HG03025 (cell line): ENCODE data around the gene THBD.

Experiments
- ATAC-seq: cut with Tn5 transposase; IDR thresholded peaks from one replicate; pipeline ENCODE4 v1.9.1; 2021; ENCODE audit warnings: mild to moderate bottlenecking, moderate library complexity; ENCODE audit not compliant: unreplicated experiment, low FRiP score

The THBD gene

DNA sequence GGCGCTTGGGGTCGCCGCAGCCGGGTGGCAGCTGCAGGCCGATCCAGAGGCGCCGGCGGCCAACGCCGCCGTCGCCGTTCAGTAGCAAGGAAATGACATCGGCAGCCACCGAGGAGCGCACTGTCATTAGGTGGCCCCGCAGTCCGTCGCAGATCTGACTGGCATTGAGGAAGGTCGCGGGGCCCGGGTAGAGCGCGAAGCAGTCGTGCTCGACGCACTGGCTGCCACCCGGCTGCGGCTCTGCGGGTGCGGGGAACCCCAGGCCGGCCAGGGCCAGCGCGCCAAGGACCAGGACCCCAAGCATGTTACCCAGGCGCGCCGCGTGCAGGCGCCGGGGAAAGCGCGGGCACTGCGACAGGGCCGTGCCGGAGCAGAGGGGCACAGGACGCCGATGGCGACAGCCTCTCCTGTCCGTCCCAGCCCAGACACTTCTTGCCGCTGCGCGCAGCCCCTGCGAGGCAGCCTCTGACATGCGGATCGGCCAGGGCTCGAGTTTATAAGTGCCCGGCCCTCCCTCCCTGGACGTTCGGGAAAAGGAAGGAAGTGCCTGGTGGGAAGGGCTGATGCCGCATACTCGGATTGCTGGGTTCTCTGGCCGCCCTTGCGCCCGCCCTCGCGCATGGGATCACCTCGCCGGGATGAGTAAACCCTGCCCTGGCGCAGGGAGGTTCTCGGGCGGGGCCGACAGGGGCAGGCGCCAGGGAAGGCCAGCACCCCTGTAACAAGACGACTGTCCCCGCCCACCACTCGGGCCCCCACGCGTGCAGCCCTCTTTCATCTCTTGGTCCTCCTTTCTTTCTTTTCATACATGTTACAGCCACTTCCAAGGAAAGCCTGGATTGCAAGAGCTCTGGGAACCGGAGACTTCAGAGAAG, at the start of gene THBD:
Gene THBD (minus strand): TSS at position 472 of the 875 bp plus-strand sequence. CDS start 168 bp downstream, at position 304.
- no peak for ATAC-seq

DNA sequence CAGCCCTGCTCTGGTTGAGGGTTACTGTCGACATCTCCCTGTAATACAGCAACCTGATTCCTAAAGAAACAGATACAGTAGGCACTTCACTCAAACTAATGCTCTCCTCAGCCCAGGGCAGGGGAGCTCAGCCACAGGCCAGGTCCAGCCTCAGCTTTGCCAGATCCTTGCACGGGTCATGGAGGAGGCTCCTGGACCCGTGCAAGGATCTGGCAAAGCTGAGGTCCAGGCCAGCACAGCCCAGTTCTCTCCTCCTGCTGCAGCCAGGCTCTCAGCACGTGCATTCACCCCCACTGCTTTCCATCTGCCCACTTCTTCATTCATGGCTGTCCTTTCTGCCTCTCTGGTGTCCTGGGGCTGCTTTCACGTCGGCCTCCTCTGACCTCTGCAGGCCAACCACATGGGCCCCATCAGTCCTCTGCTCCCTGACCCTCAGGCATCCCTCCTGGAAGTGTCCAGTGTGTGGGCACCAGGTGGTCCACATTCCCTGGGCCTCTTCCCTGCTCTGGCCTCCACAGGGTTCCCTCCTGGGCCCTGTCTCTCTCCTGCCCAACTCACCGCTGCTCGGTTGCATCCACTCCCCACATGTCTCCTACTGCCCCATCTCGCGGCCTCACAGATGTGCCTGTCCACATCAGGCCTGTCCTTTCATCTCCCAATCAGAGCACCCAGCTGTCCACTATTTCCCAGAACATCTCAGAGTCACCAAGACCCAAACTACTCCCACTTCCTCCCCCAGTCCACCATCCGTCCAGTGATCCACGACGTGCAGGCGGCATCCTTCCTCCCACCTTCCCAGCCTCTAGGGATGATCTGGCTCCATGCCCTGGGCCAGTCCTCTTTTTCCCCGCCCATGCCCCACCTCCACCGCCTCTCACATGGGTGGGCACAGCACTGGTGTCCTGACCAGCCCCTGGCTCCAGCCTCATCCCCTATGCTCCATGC, 48.4 kb upstream of the THBD start:
- ATAC-seq, result no peak

DNA sequence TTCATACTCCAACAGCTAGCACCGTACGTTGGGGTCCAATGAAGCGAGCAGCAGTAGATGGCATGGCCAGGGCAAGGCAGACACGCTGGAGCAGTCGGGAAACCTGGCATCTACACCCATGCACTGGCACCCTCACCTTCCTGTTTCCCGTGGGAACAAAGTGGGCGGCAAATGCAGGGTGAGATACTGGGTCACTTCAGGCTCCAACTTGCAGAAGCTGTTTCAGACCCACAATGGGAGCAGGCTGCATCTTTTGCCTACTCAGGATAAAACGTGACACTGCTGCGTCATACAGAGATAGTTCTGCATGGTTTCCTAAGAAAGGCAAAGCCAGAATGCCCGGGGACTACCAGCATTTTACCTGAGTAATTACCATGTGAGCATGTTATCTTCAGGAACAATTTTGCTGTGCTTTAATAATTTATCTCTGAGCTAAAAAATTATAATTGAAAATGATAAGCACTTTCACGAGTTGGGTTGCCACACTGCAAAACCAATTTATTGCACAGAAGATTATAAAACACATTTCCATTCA, 47.6 kb upstream of the THBD start:
- no peak for ATAC-seq

GRCh38 chr20:23096097-23096496, 46.6 kb upstream of the THBD start:
- no peak for ATAC-seq

- ATAC-seq, result no peak
These were observed 46.0 kb upstream of the THBD start for GRCh38 chr20:23095499-23095898.

DNA sequence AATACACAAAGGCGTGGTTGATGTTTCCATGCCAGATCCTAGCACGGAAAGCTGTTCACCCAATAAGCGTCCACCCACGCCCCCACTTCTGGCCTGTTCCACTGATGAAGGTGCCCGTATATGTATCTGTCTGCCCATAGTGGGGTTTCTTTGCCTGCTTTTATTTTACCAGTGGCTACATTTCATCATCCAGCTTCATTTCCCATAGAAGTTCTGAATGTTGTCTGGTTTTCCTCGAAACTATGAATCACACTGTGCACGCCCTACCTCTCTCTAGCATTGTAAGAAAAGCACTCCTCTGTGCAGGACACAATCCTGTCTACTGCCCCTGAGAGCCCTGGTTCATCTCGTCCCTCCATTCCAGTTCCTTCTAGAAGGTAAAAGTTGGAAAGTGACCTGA, 45.5 kb upstream of the THBD start:
- ATAC-seq, result no peak

DNA sequence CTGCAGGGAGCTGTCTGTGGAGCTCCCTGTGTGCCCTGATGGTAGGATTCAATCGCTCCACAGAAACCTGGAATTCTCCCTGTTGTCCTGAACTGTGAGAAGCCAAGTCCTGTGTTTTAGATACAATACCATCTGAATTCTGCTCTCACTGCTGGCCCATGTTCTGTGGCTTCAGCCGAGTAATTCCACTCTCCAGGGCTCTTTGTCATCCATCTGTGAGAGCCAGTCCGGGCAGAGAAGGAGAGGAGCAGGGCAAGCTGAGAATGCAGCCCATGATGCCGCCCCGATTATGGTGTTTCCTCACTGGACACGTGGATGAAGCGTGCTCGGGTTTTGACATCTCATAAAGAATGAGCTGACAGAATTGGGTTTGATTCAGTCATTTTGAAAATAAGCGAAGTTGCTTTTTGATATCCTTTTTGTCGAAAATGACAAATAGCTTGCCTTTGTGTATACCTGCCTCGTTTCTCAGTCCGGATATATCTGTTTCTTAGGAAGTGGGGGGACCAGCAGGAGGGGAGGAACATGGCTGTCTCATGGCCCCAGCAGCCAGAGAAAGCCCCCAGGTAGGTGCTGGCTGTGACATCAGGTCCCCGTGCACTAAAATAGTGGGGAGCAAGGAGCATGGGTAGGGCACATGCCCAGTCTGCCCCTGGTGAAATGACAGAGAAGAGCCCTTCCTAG, 44.9 kb upstream of the THBD start:
- no peak for ATAC-seq

GRCh38 chr20:23093613-23094012, 44.1 kb upstream of the THBD start:
- no peak for ATAC-seq

- ATAC-seq, result no peak
These were observed 43.5 kb upstream of the THBD start for GRCh38 chr20:23092861-23093495.

- no peak for ATAC-seq
These were observed 42.9 kb upstream of the THBD start for GRCh38 chr20:23092384-23092756.

DNA sequence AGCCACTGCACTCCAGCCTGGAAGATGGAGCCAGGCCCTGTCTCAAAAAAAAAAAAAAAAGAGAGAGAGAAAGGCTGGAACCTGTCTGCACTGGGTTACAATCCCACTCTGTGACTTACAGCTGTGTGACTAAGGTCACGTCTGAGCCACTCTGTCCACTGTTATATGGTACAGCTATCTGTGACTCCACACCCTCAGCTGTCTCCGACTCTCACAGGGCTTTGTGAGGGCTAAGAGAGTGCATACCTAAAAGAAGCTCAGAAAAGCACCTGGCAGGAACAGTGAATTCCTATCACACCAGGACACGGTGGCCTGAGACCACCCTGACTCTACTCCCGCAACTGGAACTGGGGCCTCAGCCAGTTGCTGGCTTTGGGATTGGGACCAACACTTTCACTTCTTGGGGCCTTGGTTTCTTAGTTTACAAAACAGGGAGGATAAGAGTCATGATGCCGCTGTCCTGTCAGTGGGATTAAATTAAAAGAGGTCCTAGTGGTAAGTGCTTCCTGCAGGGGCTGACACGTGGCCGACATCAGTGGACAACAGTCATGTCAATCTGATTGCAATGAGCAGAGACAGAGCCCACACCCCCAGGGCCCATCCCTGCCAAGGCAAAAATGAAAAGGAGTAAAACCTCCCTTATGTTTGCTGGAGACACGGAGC, 42.4 kb upstream of the THBD start:
- ATAC-seq, result no peak

GRCh38 chr20:23090878-23091277, 41.4 kb upstream of the THBD start:
- ATAC-seq, result no peak

DNA sequence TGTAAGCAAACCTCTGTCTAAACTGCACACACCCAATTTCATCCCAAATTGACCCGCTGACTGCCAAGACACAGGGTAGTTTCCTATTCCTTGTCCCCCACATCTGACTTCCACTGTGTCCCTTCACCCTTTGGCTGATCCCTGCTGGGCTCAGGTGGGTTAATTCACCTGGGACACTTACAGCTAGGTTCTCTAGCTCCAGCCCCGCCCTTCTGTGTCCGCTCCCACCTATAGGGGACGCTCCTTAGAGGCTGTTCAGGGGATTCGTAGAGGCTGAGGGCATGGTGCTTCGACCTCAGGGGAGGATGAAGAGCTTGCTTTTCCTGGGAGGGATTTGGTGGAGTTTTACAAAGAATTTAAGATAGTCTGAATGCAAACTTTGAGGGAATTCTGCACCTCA, 40.7 kb upstream of the THBD start:
- ATAC-seq, result no peak

GRCh38 chr20:23088866-23089265, 39.4 kb upstream of the THBD start:
- ATAC-seq, result no peak

GRCh38 chr20:23087587-23088251, 38.2 kb upstream of the THBD start:
- ATAC-seq, result no peak

DNA sequence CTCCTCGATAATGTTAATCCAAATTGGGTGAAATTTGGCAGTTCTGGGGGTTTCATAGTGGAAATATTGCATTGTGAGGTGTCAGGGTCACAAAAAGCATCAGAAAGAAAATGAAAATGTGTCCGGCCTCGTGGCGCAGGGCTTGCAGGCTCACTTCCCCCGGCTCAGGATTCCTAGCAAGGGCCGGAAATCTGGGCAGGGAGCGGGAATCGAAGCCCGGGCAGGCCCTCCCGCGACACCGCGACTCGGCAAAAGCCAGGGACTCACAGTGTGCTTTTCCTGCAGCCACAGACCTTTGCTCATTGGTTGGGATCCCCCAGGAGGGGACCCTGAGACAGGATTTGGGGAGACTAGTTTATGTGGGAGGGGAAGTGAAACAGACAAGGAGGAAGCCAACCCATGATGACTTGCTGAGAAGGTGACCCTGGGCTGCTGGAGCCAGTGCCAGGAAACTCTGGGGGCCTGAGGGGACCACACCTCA, 37.5 kb upstream of the THBD start:
- ATAC-seq, result no peak

DNA sequence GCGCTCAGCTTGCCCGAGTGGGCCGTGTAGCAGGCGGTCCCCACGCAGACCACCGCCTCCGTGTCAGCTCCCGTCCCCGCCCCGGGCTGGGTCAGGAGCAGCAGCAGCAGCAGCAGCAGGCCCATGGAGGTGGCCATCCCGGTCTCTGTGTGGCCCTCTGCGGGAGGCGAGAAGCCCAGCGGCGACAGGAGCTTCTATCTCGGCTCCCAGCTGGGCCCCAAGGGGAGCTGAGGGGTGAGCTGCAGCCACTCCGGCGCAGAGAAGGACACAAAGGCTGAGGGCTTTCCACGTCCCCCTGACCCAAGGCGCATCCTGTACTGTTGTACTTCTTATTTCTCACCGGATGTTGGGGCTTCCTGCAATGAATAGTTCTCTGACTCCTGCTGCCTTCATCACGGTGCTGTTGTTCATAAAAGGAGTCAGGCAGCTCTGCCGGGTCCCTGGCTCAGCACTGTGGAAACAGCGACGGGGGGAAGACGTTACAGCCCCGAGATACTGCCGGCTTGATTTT, 36.6 kb upstream of the THBD start, which contains the start of gene CD93:
Gene CD93 (minus strand): TSS at position 269 of the 511 bp plus-strand sequence. CDS start 132 bp downstream, at position 137.
- no peak for ATAC-seq

- ATAC-seq, result no peak
These were observed 36.1 kb upstream of the THBD start for GRCh38 chr20:23085436-23086055.
